Nephron progenitor cell (in vitro differentiated cells): ENCODE measurements around the gene LRG1.
"Not testable (repeated sequence)": the region's sequence is repeated elsewhere in the genome, so short reads cannot be mapped to it uniquely, and the experiment has no call there.

Experiments
- DNase-seq: peaks from one replicate; pipeline ENCODE4 v3.0.0; 2021
- H3K27ac Mint-ChIP-seq: 2 replicates; pipeline ENCODE4 v1.8.0; 2021; ENCODE audit warnings: mild to moderate bottlenecking, moderate library complexity, mixed read lengths
- H3K27me3 Mint-ChIP-seq: 2 replicates; pipeline ENCODE4 v1.8.0; 2021; ENCODE audit warnings: mild to moderate bottlenecking, low read depth, mixed read lengths; ENCODE audit not compliant: poor library complexity
- H3K36me3 Mint-ChIP-seq: 2 replicates; pipeline ENCODE4 v1.8.0; 2021; ENCODE audit warnings: low read depth, mixed read lengths
- H3K4me1 Mint-ChIP-seq: 2 replicates; pipeline ENCODE4 v1.8.0; 2021; ENCODE audit warnings: mixed read lengths
- H3K4me3 Mint-ChIP-seq: 2 replicates; pipeline ENCODE4 v1.8.0; 2021; ENCODE audit warnings: mild to moderate bottlenecking, moderate library complexity, mixed read lengths
- H3K9me3 Mint-ChIP-seq: 2 replicates; pipeline ENCODE4 v1.8.0; 2021; ENCODE audit warnings: mild to moderate bottlenecking, moderate library complexity, mixed read lengths
- TF ChIP-seq, protein P1 (sequence below): fragments of 200-600 bp; sonication (generic); IDR thresholded peaks from 2 replicates; pipeline ENCODE4 v1.5.0; 2021; ENCODE audit warnings: antibody characterized with exemption

Gene LRG1

DNA sequence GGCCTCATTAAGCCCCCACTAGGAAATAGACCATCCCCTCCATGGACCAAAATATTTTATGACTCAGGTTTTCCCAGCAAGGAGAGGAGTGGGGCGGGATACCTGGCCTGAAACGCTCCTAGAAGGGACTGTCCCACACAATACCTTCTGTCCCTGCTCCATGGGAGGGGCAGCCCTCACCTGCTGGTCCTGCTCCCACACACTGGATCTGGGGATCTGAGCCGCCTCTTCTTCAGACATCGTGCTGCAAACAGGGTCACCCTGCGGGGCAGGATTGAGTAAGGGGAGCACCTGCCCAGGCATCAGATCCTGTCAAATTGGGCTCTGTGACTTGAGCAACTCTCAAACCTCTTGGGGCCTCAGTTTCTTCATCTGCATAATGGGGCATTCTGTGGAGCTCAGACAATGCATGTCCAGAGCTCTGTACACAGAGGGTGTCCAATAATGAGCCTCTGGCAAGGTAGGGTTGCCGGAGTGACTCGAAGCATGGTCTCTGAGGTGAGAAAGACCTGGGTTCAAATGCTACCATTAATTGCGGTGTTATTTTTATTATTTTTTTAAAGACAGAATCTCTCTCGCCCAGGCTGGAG, 5.9 kb downstream of the LRG1 start:
- no peaks in the 10 kb centered on the region for H3K9me3 Mint-ChIP-seq

DNA sequence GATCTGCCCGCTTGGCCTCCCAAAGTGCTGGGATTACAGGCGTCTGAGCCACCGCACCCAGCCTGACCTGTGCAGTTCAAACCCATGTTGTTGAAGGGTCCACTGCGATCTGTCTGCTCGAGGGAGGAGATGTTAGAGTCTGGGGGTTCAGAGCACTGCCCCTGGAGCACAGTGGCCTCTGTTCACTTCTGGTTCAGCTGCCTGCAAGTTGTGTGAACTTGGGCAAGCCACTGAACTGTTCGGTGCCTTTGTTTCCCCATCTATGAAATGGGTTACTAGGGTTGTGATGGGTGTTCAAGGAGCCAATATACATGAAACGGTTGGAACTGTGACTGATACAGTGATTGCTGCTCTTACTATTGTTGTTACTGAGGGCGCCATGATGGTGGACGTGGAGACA, 6.5 kb downstream of the LRG1 start:
- DNase-seq, result no peak
- Mint-ChIP-seq H3K4me3 (no peak overlapping the region), H3K36me3 (no peaks in the 10 kb centered on the region), H3K9me3 (no peaks in the 10 kb centered on the region), H3K27ac (no peak overlapping the region), H3K27me3 (peaks cover 46% of the 10 kb centered on the region), H3K4me1 (peaks cover 28% of the 10 kb centered on the region)
- TF ChIP-seq, protein P1, sequence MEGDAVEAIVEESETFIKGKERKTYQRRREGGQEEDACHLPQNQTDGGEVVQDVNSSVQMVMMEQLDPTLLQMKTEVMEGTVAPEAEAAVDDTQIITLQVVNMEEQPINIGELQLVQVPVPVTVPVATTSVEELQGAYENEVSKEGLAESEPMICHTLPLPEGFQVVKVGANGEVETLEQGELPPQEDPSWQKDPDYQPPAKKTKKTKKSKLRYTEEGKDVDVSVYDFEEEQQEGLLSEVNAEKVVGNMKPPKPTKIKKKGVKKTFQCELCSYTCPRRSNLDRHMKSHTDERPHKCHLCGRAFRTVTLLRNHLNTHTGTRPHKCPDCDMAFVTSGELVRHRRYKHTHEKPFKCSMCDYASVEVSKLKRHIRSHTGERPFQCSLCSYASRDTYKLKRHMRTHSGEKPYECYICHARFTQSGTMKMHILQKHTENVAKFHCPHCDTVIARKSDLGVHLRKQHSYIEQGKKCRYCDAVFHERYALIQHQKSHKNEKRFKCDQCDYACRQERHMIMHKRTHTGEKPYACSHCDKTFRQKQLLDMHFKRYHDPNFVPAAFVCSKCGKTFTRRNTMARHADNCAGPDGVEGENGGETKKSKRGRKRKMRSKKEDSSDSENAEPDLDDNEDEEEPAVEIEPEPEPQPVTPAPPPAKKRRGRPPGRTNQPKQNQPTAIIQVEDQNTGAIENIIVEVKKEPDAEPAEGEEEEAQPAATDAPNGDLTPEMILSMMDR, result no peak

More for the DNA sequence above, 5.9 kb downstream of the LRG1 start:
- Mint-ChIP-seq H3K4me3 (no peak overlapping the region), H3K36me3 (no peaks in the 10 kb centered on the region), H3K27me3 (peaks cover 47% of the 10 kb centered on the region), H3K27ac (no peak overlapping the region), H3K4me1 (peaks cover 29% of the 10 kb centered on the region)
- TF ChIP-seq, protein P1, result no peak
- DNase-seq, result no peak

DNA sequence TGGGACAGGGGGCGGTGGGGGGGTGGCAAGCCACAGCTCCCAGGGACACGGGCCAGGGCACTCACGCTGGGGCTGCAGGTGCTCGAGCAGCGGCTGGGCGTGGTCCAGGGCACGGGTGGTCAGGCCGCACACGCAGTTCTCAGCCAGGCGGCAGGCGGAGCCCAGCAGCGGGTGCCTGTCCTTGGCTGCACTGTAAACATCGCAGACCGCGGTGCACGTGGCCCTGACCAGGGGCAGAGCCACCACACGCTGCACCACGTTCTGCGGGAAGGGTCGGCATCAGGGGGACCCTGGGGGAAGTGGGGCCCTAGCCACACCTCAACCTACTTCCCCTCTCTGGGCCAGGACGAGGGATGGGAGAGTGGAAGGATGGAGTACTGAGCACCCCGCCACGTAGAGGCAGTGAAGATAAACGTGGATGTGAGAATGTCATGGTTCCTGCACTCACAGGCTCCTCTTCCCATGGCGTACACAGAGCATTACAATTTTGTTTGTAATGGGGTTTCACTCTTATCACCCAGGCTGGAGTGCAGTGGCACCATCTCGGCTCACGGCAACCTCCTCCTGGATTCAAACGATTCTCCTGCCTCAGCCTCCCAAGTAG, 8.2 kb downstream of the LRG1 start:
- DNase-seq, result no peak
- H3K27ac Mint-ChIP-seq, result no peak overlapping the region
- no peaks in the 10 kb centered on the region for H3K36me3 Mint-ChIP-seq
- peaks cover 21% of the 10 kb centered on the region for H3K4me1 Mint-ChIP-seq
- TF ChIP-seq, protein P1, result no peak
- peaks cover 43% of the 10 kb centered on the region for H3K27me3 Mint-ChIP-seq
- H3K4me3 Mint-ChIP-seq, result no peak overlapping the region
- no peaks in the 10 kb centered on the region for H3K9me3 Mint-ChIP-seq

DNA sequence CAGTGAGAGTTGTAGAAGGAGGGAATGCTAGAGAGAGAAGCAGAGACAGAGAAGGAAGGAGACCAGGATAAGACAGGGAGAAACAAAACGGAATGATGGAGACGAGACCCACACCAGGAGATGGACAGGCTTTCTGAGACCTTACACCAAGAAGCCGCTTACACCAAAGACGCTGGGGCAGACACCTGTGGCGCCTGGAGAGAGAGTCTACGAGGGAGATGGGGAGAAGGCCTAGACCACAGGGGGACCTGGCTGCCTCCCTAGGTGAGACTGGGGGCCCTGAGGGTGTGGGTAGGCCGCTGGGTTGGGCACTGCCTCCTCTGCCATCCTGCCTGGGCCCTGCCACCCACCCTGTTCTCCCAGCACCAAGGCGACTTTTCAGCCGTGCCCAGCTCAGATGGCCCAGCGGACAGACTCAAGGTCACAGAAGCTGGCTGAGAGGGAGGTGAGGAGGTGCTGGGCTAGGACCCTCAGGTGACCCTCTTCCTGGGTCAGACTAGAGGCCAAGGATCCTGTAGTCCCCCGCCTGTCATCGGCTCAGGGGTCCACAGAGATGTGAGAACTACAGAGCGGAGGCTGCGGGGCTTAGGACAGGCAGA, 9.8 kb downstream of the LRG1 start:
- Mint-ChIP-seq H3K4me1 (peaks cover 10% of the 10 kb centered on the region), H3K36me3 (no peaks in the 10 kb centered on the region), H3K27ac (no peak overlapping the region), H3K27me3 (peaks cover 39% of the 10 kb centered on the region), H3K9me3 (no peaks in the 10 kb centered on the region), H3K4me3 (no peak overlapping the region)
- DNase-seq, result no peak
- TF ChIP-seq, protein P1, result no peak

- H3K27me3 Mint-ChIP-seq, result peaks cover 31% of the 10 kb centered on the region
- H3K36me3 Mint-ChIP-seq, result no peaks in the 10 kb centered on the region
- no peak overlapping the region for H3K4me3 Mint-ChIP-seq
- DNase-seq, result no peak
- peaks cover 10% of the 10 kb centered on the region for H3K4me1 Mint-ChIP-seq
- TF ChIP-seq, protein P1, result no peak
- H3K27ac Mint-ChIP-seq, result no peak overlapping the region
- H3K9me3 Mint-ChIP-seq, result no peaks in the 10 kb centered on the region
Measured at GRCh38 chr19:4528843-4529242, 11.0 kb downstream of the LRG1 start.

- not testable (repeated sequence) for H3K27ac Mint-ChIP-seq, H3K4me1 Mint-ChIP-seq, H3K4me3 Mint-ChIP-seq, DNase-seq, H3K9me3 Mint-ChIP-seq, H3K36me3 Mint-ChIP-seq
- H3K27me3 Mint-ChIP-seq, result peaks cover 23% of the 10 kb centered on the region
Measured at GRCh38 chr19:4527377-4527776, 12.5 kb downstream of the LRG1 start.
